HEK293 (cell line): Measurements from ENCODE around the gene DSCAML1.

Experiments used
- CTCF ChIA-PET: fragments of 350-600 bp; formaldehyde crosslinking; extraction: SDS; loops from one replicate; lab custom pipeline; 2021; ENCODE audit warnings: antibody characterized with exemption; lab: Yijun Ruan, JAX
- POLR2A ChIA-PET: fragments of 300-600 bp; formaldehyde crosslinking; extraction: SDS; loops from one replicate; lab custom pipeline; 2020; ENCODE audit warnings: antibody characterized with exemption, inconsistent platforms; lab: Yijun Ruan, JAX
- H3K27ac ChIP-seq: fragments of 200-500 bp; sonication (Bioruptor generic); 2 replicates; pipeline ENCODE4 v1.5.1; 2014; ENCODE audit warnings: low read depth, low read length, control low read depth, inconsistent platforms; ENCODE audit errors: extremely low read depth
- H3K36me3 ChIP-seq, 2 experiments: fragments of 200-500 bp in 1 of 2; sonication (Bioruptor generic) in 1 of 2; 1 replicate in 1 of 2; 2 replicates in 1 of 2; pipeline ENCODE4 v1.5.1; 2014 to 2017; ENCODE audit warnings: inconsistent platforms in 2 of 2, low read length in 2 of 2; ENCODE audit not compliant: control insufficient read depth in 2 of 2, insufficient read depth in 1 of 2
- H3K4me1 ChIP-seq: fragments of 200-500 bp; sonication (Bioruptor generic); 2 replicates; pipeline ENCODE4 v1.5.1; 2014; ENCODE audit warnings: mild to moderate bottlenecking, low read length, inconsistent platforms; ENCODE audit not compliant: control insufficient read depth, insufficient read depth
- H3K4me3 ChIP-seq: 2 replicates; pipeline ENCODE4 v1.5.1; 2011; ENCODE audit warnings: low read depth, mild to moderate bottlenecking, control low read depth, low read length, moderate library complexity
- H3K9me3 ChIP-seq: fragments of 200-500 bp; sonication (Bioruptor generic); 2 replicates; pipeline ENCODE4 v1.5.1; 2014; ENCODE audit warnings: low read depth, low read length, inconsistent platforms; ENCODE audit not compliant: control insufficient read depth, insufficient read depth
- GLIS1 ChIP-seq: fragments of 450-650 bp; formaldehyde crosslinking; IDR thresholded peaks from 2 replicates; pipeline ENCODE4 v1.5.1; 2016; ENCODE audit warnings: missing biosample characterization, missing genetic modification characterization
- KLF10 ChIP-seq: fragments of 450-650 bp; IDR thresholded peaks from 2 replicates; pipeline ENCODE4 v1.5.1; 2018; ENCODE audit warnings: missing biosample characterization, mild to moderate bottlenecking, missing genetic modification characterization
- KLF16 ChIP-seq: fragments of 450-650 bp; formaldehyde crosslinking; IDR thresholded peaks from 2 replicates; pipeline ENCODE4 v1.5.1; 2017; ENCODE audit warnings: missing biosample characterization, missing genetic modification characterization
- MYNN ChIP-seq: fragments of 450-650 bp; formaldehyde crosslinking; IDR thresholded peaks from 2 replicates; pipeline ENCODE4 v1.5.1; 2016; ENCODE audit warnings: missing biosample characterization, missing genetic modification characterization, borderline replicate concordance
- MZF1 ChIP-seq: fragments of 450-650 bp; formaldehyde crosslinking; IDR thresholded peaks from 2 replicates; pipeline ENCODE4 v1.5.1; 2017; ENCODE audit warnings: missing biosample characterization, missing genetic modification characterization, borderline replicate concordance
- ZBTB8A ChIP-seq: fragments of 450-650 bp; formaldehyde crosslinking; IDR thresholded peaks from 2 replicates; pipeline ENCODE4 v1.5.1; 2016; ENCODE audit warnings: missing biosample characterization, missing genetic modification characterization
- ZIC2 ChIP-seq: fragments of 450-650 bp; formaldehyde crosslinking; IDR thresholded peaks from 2 replicates; pipeline ENCODE4 v1.5.1; 2016; ENCODE audit warnings: missing biosample characterization, missing genetic modification characterization
- ZNF274 ChIP-seq, 2 experiments: fragments of 200-500 bp in 1 of 2; fragments of 450-650 bp in 1 of 2; sonication (Bioruptor generic) in 1 of 2; formaldehyde crosslinking in 1 of 2; IDR thresholded peaks; 2 replicates each; pipeline versions ENCODE4 v1.5.1 to v1.6.1; 2014 to 2016; ENCODE audit warnings: borderline replicate concordance in 1 of 2, inconsistent platforms in 1 of 2, low read length in 1 of 2, missing biosample characterization in 1 of 2, missing genetic modification characterization in 1 of 2
- ZNF48 ChIP-seq: fragments of 450-650 bp; formaldehyde crosslinking; IDR thresholded peaks from 2 replicates; pipeline ENCODE4 v1.5.1; 2016; ENCODE audit warnings: missing biosample characterization, missing genetic modification characterization
- ZNF514 ChIP-seq: fragments of 450-650 bp; formaldehyde crosslinking; IDR thresholded peaks from 2 replicates; pipeline ENCODE4 v1.5.1; 2016; ENCODE audit warnings: missing biosample characterization, missing genetic modification characterization
- ZNF558 ChIP-seq: fragments of 450-650 bp; formaldehyde crosslinking; IDR thresholded peaks from 2 replicates; pipeline ENCODE4 v1.5.1; 2016; ENCODE audit warnings: missing biosample characterization, missing genetic modification characterization
- ZNF585B ChIP-seq: fragments of 450-650 bp; formaldehyde crosslinking; IDR thresholded peaks from 2 replicates; pipeline ENCODE4 v1.5.1; 2016; ENCODE audit warnings: missing biosample characterization, missing genetic modification characterization
- ZNF629 ChIP-seq: fragments of 450-650 bp; formaldehyde crosslinking; IDR thresholded peaks from 2 replicates; pipeline ENCODE4 v1.5.1; 2017; ENCODE audit warnings: missing biosample characterization, missing genetic modification characterization
- ZNF654 ChIP-seq: fragments of 450-650 bp; formaldehyde crosslinking; IDR thresholded peaks from 2 replicates; pipeline ENCODE4 v1.5.1; 2016; ENCODE audit warnings: low read depth, missing biosample characterization, missing genetic modification characterization
- ZNF677 ChIP-seq: fragments of 450-650 bp; IDR thresholded peaks from 2 replicates; pipeline ENCODE4 v1.5.0; 2018; ENCODE audit warnings: missing biosample characterization, mild to moderate bottlenecking, missing genetic modification characterization, moderate library complexity
- TF ChIP-seq, protein P1 (sequence below): fragments of 450-650 bp; formaldehyde crosslinking; IDR thresholded peaks from 2 replicates; pipeline ENCODE4 v1.5.1; 2016; ENCODE audit warnings: missing biosample characterization, missing genetic modification characterization
- TF ChIP-seq, protein P2 (sequence below): fragments of 450-650 bp; formaldehyde crosslinking; IDR thresholded peaks from 2 replicates; pipeline ENCODE4 v1.5.1; 2016; ENCODE audit warnings: missing biosample characterization, missing genetic modification characterization, low read depth
- TF ChIP-seq, protein P3 (sequence below): fragments of 450-650 bp; formaldehyde crosslinking; IDR thresholded peaks from 2 replicates; pipeline ENCODE4 v1.5.1; 2016; ENCODE audit warnings: missing biosample characterization, missing genetic modification characterization

The DSCAML1 gene

DNA sequence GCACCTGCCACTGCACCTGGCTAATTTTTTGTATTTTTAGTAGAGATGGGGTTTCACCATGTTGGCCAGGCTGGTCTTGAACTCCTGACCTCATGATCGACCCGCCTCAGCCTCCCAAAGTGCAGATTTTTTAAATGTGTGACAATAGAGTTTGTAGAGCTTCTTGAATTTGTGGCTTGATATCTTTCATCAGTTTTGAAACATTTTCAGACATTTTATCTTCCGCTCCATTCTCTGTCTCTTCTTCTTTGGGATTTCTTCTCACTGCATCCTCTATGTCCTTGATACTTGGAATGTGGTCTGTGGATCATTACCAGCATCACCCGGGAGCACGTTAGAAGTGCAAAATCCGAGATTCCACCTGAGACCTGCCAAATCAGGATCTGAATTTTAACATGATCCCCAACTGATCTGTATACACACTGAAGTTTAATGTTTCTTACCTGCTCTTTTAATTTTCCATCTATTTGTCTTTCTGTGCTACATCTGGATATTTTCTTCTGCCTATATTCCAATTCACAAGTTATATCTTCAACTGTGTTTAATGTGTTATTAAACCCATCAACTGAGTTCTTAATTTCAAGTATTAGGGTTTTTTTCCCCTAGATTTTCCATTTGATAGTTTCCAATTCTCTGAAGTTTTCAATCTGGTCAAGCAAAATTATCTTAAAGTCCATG lies 343.0 kb downstream of the DSCAML1 start:
- Histone ChIP-seq H3K36me3 (no peaks in the 10 kb centered on the region), H3K9me3 (no peaks in the 10 kb centered on the region), H3K4me3 (no peak overlapping the region), H3K27ac (no peak overlapping the region), H3K4me1 (no peaks in the 10 kb centered on the region)
- CTCF ChIA-PET, result interaction anchor here (0.6 to 3.7 kb wide), 2 partner anchors 11 to 27 kb away, joined by 5 to 10 read pairs; no protein-coding TSS in a partner anchor
- no peak for TF ChIP-seq ZNF629 (tag by site-specific recombination)
- peak; percentile 98 for TF ChIP-seq ZNF558
- TF ChIP-seq, protein P1, sequence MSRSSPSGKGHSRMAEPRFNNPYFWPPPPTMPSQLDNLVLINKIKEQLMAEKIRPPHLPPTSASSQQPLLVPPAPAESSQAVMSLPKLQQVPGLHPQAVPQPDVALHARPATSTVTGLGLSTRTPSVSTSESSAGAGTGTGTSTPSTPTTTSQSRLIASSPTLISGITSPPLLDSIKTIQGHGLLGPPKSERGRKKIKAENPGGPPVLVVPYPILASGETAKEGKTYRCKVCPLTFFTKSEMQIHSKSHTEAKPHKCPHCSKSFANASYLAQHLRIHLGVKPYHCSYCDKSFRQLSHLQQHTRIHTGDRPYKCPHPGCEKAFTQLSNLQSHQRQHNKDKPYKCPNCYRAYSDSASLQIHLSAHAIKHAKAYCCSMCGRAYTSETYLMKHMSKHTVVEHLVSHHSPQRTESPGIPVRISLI (tag by site-specific recombination), result no peak
- TF ChIP-seq MYNN (tag by site-specific recombination), result no peak
- POLR2A ChIA-PET, result no interaction called here

DNA sequence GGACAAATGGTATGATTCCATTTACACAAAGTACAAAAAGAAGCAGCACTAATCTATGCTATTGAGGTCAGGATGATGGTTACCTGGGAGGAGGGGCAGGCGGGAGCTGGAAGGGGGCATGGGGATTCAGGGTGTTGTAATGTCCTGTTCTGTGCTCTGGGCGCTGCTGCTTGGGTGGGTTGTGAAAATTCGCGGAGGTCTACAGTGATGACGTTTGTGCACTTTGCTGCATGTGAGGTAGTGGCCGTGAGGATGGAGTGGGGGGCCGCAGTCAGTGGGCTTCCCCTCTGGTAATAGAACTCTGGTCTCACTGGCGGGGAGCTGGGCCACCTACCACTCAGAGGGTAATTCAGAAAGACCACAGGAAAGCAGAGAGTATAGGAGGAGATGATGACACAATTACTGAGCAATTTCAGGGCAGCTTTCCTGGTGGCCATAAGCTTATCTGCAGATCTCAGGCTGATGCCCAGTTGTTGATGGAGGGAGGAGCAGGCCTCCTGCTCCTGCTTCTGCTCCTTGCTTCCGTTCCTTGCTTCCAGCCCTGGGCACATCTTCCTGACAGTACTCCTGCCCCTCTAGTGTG lies 347.8 kb downstream of the DSCAML1 start:
- POLR2A ChIA-PET, result no interaction called here
- CTCF ChIA-PET, result interaction anchor here (0.6 to 1.6 kb wide), 2 partner anchors 23 to 168 kb away, joined by 3 to 5 read pairs; no protein-coding TSS in a partner anchor
- no peaks in the 10 kb centered on the region for H3K4me1 ChIP-seq
- no peaks in the 10 kb centered on the region for H3K36me3 ChIP-seq
- TF ChIP-seq GLIS1 (tag by site-specific recombination) (peak; percentile 61), ZNF48 (tag by site-specific recombination) (no peak)
- H3K9me3 ChIP-seq, result no peaks in the 10 kb centered on the region
- H3K4me3 ChIP-seq, result no peak overlapping the region
- no peak overlapping the region for H3K27ac ChIP-seq

DNA sequence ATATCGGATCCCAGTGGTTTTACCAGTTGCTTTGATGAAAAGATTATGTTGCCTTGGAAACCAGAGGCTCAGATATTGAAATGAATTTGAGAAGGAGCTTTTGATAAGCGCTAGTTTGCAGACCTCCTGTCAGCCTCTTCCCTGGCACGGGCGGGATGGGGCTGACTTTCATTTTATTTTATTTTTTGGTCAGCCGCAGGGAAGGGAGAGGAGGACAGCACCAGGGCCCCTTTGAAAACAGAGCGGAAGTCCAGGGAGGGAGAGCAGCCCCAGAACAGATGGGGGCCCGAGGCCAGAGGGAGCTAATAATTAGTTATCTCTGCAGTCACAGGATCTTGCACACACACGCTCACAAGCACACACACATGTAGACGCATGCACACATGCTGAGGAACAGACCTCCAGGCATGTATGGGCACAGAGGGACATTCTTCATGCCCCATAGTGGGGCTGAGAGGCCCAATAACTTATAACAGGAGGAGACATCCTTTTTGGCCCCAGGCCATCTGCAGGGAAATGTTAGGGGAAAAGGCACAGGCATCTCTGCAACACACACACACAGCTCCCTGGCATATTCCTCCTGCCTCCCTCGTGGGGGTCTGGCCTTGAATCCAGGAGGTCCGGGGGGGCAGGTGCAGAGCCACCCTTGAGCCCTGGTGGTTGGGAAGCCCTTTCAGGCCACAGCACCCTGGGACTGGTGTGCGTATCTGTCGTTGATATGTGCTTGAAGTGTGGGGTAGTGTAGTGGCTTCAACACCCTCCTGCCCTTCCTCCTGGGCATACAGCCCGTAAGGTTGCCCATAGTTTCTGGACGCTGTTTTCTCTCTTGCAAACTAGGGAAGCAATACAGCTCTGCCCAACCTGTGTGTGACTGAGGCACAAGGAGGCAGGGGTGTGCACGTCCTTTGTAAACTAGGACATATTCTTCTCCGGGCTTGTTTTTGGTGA lies 352.0 kb downstream of the DSCAML1 start:
- POLR2A ChIA-PET, result no interaction called here
- Histone ChIP-seq H3K9me3 (no peaks in the 10 kb centered on the region), H3K4me1 (no peaks in the 10 kb centered on the region), H3K27ac (no peak overlapping the region), H3K4me3 (no peak overlapping the region), H3K36me3 (no peaks in the 10 kb centered on the region)
- TF ChIP-seq ZIC2 (tag by site-specific recombination) (peak; percentile 26; the same call in 1 of the 2 replicates), GLIS1 (tag by site-specific recombination) (peak; percentile 16; the same call in 1 of the 2 replicates), ZNF585B (tag by site-specific recombination) (no peak)
- CTCF ChIA-PET, result interaction anchor here (0.5 to 3.9 kb wide), 10 partner anchors 15 to 501 kb away, joined by 3 to 28 read pairs (median 4); no protein-coding TSS in a partner anchor

DNA sequence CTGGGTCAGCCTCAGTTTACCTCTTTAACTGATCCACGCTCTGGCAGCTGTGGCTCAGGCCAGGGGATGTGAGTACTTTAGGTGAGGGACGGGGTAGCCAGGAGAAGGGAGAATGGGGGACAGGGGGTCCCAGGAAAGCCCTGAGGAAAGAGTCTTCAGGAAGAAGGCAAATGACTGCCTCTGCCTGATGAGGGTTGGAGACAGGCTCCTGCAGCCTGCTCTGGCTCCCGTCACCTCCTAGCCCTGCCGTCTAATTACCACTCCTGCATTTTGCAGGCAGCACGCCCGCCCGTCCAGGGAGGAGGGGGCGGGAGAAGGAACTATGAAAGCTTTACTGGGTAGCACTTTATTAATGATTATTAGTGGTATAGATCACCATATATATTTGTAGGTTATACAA lies 352.8 kb downstream of the DSCAML1 start:
- ChIA-PET POLR2A (no interaction called here), CTCF (interaction anchor here (0.7 to 3.9 kb wide), 11 partner anchors 14 to 385 kb away, joined by 3 to 28 read pairs (median 4); no protein-coding TSS in a partner anchor)
- Histone ChIP-seq H3K9me3 (no peaks in the 10 kb centered on the region), H3K4me3 (no peak overlapping the region), H3K36me3 (no peaks in the 10 kb centered on the region), H3K4me1 (no peaks in the 10 kb centered on the region), H3K27ac (no peak overlapping the region)
- no peak for TF ChIP-seq ZNF677 (tag by site-specific recombination)
- TF ChIP-seq ZBTB8A (tag by site-specific recombination), result no peak
- TF ChIP-seq MYNN (tag by site-specific recombination), result no peak
- TF ChIP-seq, protein P2, sequence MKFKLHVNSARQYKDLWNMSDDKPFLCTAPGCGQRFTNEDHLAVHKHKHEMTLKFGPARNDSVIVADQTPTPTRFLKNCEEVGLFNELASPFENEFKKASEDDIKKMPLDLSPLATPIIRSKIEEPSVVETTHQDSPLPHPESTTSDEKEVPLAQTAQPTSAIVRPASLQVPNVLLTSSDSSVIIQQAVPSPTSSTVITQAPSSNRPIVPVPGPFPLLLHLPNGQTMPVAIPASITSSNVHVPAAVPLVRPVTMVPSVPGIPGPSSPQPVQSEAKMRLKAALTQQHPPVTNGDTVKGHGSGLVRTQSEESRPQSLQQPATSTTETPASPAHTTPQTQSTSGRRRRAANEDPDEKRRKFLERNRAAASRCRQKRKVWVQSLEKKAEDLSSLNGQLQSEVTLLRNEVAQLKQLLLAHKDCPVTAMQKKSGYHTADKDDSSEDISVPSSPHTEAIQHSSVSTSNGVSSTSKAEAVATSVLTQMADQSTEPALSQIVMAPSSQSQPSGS (tag by site-specific recombination), result no peak
- no peak for TF ChIP-seq ZNF274 (IDR thresholded peaks at IDR 0.05; ENCODE audit: low read length)
- no peak for TF ChIP-seq ZNF274 (tag by site-specific recombination; IDR thresholded peaks at IDR 0.05; ENCODE audit: borderline replicate concordance)
- TF ChIP-seq MZF1 (tag by site-specific recombination), result no peak
- no peak for TF ChIP-seq ZNF654 (tag by site-specific recombination)
- TF ChIP-seq, protein P3, sequence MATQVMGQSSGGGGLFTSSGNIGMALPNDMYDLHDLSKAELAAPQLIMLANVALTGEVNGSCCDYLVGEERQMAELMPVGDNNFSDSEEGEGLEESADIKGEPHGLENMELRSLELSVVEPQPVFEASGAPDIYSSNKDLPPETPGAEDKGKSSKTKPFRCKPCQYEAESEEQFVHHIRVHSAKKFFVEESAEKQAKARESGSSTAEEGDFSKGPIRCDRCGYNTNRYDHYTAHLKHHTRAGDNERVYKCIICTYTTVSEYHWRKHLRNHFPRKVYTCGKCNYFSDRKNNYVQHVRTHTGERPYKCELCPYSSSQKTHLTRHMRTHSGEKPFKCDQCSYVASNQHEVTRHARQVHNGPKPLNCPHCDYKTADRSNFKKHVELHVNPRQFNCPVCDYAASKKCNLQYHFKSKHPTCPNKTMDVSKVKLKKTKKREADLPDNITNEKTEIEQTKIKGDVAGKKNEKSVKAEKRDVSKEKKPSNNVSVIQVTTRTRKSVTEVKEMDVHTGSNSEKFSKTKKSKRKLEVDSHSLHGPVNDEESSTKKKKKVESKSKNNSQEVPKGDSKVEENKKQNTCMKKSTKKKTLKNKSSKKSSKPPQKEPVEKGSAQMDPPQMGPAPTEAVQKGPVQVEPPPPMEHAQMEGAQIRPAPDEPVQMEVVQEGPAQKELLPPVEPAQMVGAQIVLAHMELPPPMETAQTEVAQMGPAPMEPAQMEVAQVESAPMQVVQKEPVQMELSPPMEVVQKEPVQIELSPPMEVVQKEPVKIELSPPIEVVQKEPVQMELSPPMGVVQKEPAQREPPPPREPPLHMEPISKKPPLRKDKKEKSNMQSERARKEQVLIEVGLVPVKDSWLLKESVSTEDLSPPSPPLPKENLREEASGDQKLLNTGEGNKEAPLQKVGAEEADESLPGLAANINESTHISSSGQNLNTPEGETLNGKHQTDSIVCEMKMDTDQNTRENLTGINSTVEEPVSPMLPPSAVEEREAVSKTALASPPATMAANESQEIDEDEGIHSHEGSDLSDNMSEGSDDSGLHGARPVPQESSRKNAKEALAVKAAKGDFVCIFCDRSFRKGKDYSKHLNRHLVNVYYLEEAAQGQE, result no peak
- TF ChIP-seq KLF16 (tag by site-specific recombination), result no peak
- no peak for TF ChIP-seq KLF10 (tag by site-specific recombination)
- no peak for TF ChIP-seq ZNF514 (tag by site-specific recombination)
